Stomach smooth muscle (tissue), 2 donors: Measurements from ENCODE around the gene SPECC1.

ENCODE experiments used
- H3K27ac ChIP-seq: one replicate; pipeline ENCODE4 v1.7.0; 2013; ENCODE audit warnings: mild to moderate bottlenecking, low read length, inconsistent platforms
- H3K27me3 ChIP-seq, 2 donors: one replicate each; pipeline ENCODE4 v1.7.0; 2013; ENCODE audit warnings: low read length in 2 of 2; ENCODE audit not compliant: insufficient read depth in 2 of 2, control insufficient read depth in 1 of 2
- H3K36me3 ChIP-seq, 2 donors: one replicate each; pipeline ENCODE4 v1.7.0; 2013; ENCODE audit warnings: low read length in 2 of 2; ENCODE audit not compliant: control insufficient read depth in 2 of 2, insufficient read depth in 2 of 2
- H3K4me1 ChIP-seq: one replicate; pipeline ENCODE4 v1.7.0; 2013; ENCODE audit warnings: low read length; ENCODE audit not compliant: control insufficient read depth, insufficient read depth
- H3K4me3 ChIP-seq, 2 donors: one replicate each; pipeline ENCODE4 v1.7.0; 2013; ENCODE audit warnings: low read length in 2 of 2
- H3K9ac ChIP-seq, 2 donors: one replicate each; pipeline ENCODE4 v1.7.0; 2013; ENCODE audit warnings: low read length in 2 of 2, mild to moderate bottlenecking in 1 of 2
- H3K9me3 ChIP-seq, 2 donors: one replicate each; pipeline ENCODE4 v1.7.0; 2013; ENCODE audit warnings: low read length in 2 of 2; ENCODE audit not compliant: control insufficient read depth in 2 of 2
- donor health status: healthy.
- donor health status: Pancreatic carcinoma.

The SPECC1 gene

DNA sequence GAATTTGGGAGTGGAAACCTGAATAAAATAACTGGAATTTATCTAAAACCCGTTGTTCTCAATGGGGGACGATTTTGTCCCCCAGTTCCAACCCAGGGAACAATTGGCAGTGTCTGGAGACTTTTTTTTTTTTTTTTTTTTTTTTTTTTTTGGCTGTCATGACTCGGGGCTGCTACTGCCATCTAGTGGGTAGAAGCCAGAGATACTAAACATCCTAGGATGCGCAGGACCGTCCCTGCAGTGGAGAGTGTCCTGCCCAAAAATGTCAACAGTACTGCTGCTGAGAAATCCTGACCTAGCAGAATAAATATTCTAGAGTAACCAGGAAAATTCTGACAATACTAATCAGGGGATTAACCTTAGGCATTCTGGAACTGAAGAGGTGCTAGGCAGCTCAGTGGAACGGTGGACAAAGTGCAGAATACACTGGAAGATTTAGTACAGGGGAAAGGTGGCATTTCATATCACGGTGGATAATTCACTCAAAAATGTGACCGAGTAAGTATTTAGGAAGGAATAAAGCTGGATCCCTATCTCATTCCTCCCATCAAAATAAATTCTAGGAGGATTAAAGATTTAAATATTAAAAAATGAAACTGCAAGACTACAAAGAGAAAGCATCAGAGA is 107.6 kb downstream of the SPECC1 start:
- Histone ChIP-seq H3K36me3 (no peaks in the 10 kb centered on the region), H3K4me1 (peaks cover 1% of the 10 kb centered on the region), H3K9me3 (no peaks in the 10 kb centered on the region), H3K9ac (no peak overlapping the region), H3K27ac (no peak overlapping the region), H3K27me3 (no peaks in the 10 kb centered on the region), H3K4me3 (no peak overlapping the region)

DNA sequence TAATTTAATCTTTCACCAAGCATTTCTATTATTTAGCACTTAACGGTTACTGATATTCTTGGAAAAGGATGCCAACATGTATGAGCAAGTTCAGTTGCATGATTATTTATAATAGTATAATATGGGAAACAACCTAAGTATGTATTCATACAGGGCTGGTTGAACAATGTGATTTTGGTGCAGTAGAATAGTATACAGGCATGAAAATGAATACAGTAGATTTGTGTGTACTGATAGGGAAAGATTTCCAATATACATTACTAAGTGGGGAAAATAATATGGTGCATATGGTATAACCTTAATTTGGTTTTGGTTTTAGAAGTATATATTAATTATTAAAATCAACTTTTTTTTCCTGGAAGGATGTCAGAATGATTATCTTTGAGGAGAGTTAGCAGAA is 109.1 kb downstream of the SPECC1 start:
- H3K4me1 ChIP-seq, result peaks cover 6% of the 10 kb centered on the region
- no peaks in the 10 kb centered on the region for H3K36me3 ChIP-seq
- H3K4me3 ChIP-seq, result no peak overlapping the region
- H3K9ac ChIP-seq, result no peak overlapping the region
- H3K27ac ChIP-seq, result no peak overlapping the region
- no peaks in the 10 kb centered on the region for H3K27me3 ChIP-seq
- no peaks in the 10 kb centered on the region for H3K9me3 ChIP-seq

DNA sequence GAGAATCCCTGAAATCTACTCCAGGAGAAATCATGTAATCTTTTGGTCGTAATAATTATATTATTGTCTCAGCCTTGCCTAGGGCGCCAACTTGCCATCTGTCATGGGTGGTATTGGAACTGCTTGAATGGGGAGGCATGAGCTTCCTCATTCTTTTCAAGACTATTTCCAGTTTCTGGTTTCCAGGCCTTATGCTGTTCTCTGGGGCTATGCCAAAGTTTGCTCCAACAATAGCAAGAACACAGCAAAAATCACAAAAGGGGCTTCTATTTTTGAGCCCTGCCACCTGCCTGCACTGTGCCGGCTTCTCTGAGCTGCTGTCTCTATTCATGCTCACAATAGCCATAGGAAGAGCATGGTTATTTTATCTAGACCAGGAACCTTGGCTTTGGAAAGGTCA is 111.7 kb downstream of the SPECC1 start:
- H3K27ac ChIP-seq, result no peak overlapping the region

DNA sequence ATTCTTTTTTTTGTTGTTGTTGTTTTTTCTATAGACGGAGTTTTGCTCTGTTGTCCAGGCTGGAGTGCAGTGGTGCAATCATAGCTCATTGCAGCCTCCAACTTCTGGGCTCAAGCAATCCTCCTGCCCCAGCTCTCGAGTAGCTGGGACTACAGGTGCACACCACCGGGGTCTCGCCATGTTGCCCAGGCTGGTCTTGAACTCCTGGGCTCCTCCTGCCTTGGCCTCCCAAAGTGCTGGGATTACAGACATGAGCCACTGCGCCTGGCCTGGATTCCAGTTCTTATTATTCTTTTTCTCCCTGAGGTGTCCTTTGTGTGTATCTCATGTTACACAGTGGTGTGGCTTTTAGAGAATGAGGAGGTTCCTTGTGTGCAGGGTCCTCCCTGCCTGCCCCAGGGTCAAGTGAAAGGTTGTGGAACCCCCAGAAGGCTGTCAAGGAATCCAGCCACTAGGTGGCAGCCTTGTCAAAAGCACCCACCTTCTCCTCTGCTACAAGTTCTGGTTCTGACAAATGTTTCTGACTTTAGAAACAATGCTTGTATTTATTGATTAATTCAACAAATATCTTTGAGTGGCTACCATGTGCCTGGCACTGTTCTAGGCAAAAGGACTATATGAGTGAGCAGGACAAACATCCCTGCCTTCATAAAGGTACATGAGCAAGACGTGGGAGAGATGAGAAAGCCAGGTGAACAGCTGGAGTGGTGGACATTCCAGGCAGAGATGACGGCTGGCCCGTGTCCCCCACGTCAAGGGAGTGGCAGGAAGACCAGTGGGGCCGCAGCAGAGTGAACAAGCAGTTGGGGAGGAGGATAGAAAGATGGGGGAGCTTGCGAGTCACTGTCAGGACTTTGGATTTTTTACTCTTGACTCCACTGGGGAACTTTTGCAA is 112.4 kb downstream of the SPECC1 start:
- H3K9ac ChIP-seq, result no peak overlapping the region
- H3K4me3 ChIP-seq, result no peak overlapping the region
- H3K4me1 ChIP-seq, result peaks cover 6% of the 10 kb centered on the region
- H3K27me3 ChIP-seq, result peaks cover 0 to 4% of the 10 kb centered on the region in 2 donors
- no peak overlapping the region for H3K27ac ChIP-seq
- H3K9me3 ChIP-seq, result no peaks in the 10 kb centered on the region
- H3K36me3 ChIP-seq, result no peaks in the 10 kb centered on the region

More for the DNA sequence above, 111.7 kb downstream of the SPECC1 start:
- peaks cover 6% of the 10 kb centered on the region for H3K4me1 ChIP-seq
- no peaks in the 10 kb centered on the region for H3K9me3 ChIP-seq
- H3K4me3 ChIP-seq, result no peak overlapping the region
- no peaks in the 10 kb centered on the region for H3K36me3 ChIP-seq
- H3K9ac ChIP-seq, result no peak overlapping the region
- peaks cover 0 to 4% of the 10 kb centered on the region in 2 donors for H3K27me3 ChIP-seq

DNA sequence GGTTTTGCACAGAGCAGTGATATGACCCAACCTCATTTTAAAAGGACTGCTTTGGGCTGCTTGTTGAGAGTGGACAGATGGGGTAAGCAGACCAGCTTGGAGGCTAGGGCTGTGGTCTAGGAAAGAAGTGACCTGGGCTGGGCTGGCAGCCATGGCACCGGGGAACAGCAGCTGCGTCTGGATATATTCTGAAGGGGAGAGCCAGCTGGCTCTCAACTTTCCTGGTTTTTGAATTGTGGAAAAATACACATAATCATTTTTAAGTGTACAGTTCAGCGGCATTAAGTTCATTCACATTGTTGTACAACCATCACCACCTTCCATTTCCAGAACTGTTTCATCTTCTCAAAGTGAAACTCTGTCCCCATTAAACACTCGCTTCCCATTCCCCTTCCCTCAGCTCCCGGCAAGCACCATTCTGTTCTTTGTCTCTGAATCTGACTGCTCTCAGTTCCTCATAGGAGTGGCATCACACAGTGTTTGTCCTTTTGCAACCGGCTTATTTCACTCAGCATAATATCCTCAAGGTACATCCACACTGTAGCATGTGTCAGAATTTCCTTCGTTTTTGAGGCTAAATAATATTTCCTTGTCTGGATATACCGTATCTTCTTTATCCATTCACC is 113.2 kb downstream of the SPECC1 start:
- Histone ChIP-seq H3K9ac (no peak overlapping the region), H3K27ac (no peak overlapping the region)

DNA sequence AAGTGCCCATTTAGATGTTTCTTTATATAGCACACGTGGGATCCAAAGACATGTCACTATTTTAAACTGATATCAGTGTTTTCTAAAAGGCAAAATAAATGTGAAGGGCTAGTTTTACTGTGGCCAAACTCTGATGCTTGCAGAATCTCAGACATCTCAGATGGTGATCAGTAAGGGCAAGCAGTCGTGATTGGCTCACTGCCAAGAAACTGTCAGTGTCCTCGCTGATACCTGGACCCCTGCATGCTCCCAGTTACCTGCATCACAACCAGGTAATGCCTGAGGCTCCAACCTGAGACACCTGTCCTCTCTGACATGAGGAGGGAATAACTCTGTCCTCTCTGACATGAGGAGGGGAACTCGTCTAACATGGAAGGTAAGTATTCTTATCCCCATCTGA is 114.0 kb downstream of the SPECC1 start:
- no peak overlapping the region for H3K4me3 ChIP-seq
- no peak overlapping the region for H3K9ac ChIP-seq
- H3K4me1 ChIP-seq, result peaks cover 6% of the 10 kb centered on the region
- no peak overlapping the region for H3K27ac ChIP-seq
- H3K36me3 ChIP-seq, result no peaks in the 10 kb centered on the region
- no peaks in the 10 kb centered on the region for H3K9me3 ChIP-seq
- peaks cover 0 to 8% of the 10 kb centered on the region in 2 donors for H3K27me3 ChIP-seq

More for the DNA sequence above, 113.2 kb downstream of the SPECC1 start:
- Histone ChIP-seq H3K4me1 (peaks cover 6% of the 10 kb centered on the region), H3K4me3 (peak overlapping the region in 1 of 2 donors; percentile 3), H3K9me3 (no peaks in the 10 kb centered on the region), H3K27me3 (peaks cover 0 to 4% of the 10 kb centered on the region in 2 donors), H3K36me3 (no peaks in the 10 kb centered on the region)

DNA sequence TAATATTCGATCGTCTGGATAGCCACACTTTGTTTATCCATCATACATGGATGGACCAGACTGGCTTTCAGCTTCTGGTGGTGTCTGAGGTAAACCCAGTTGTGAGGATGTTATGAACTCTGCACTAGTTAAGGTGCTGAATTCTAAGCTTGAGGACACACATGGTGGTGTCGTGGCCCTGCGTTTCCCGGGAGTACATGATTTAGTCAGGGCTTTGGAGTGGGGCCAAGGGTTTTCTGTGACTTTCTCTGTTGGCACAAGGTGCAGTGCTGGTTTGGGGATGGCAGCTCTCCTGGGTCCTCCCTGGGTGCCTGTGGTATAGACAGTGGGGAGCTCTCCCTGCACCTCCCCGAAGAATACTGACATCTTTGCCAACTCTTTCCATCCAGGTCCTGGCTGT is 116.6 kb downstream of the SPECC1 start:
- Histone ChIP-seq H3K27ac (no peak overlapping the region), H3K4me1 (peaks cover 6% of the 10 kb centered on the region), H3K36me3 (no peaks in the 10 kb centered on the region), H3K4me3 (no peak overlapping the region), H3K9ac (no peak overlapping the region), H3K9me3 (no peaks in the 10 kb centered on the region), H3K27me3 (peaks cover 0 to 8% of the 10 kb centered on the region in 2 donors)

DNA sequence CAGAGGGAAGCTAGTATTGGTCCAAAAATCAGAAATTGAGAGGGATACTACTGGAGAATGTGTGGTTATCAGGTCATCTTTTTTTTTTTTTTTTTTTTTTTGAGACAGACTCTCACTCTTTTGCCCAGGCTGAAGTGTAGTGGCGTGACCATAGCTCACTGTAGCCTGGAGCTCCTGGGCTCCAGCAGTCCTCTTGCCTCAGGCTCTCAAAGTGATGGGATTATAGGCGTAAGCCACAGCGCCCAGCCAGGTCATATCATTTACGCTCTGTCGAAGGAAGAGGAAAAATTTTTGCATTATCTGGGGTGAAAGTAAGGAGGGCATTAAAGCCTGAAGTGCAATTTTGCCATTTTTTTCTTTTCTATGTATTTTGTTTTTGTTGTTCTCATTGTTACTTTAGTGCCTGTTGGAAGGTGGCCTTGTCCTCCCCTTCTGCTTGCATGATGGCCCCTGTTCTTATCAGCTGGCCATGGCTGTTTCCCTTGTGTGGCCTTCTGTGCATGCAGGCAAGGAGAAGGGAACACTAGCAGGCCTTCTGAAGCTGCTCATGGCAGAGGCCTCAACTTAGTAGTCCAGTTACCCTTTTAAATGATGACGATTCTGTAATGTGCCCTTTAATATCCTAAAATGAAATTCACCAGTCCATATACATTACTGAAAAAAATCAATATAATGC is 118.3 kb downstream of the SPECC1 start:
- Histone ChIP-seq H3K27ac (no peak overlapping the region), H3K9ac (no peak overlapping the region), H3K9me3 (peaks cover 0 to 3% of the 10 kb centered on the region in 2 donors), H3K4me1 (no peaks in the 10 kb centered on the region), H3K4me3 (no peak overlapping the region), H3K36me3 (no peaks in the 10 kb centered on the region), H3K27me3 (peaks cover 0 to 8% of the 10 kb centered on the region in 2 donors)

DNA sequence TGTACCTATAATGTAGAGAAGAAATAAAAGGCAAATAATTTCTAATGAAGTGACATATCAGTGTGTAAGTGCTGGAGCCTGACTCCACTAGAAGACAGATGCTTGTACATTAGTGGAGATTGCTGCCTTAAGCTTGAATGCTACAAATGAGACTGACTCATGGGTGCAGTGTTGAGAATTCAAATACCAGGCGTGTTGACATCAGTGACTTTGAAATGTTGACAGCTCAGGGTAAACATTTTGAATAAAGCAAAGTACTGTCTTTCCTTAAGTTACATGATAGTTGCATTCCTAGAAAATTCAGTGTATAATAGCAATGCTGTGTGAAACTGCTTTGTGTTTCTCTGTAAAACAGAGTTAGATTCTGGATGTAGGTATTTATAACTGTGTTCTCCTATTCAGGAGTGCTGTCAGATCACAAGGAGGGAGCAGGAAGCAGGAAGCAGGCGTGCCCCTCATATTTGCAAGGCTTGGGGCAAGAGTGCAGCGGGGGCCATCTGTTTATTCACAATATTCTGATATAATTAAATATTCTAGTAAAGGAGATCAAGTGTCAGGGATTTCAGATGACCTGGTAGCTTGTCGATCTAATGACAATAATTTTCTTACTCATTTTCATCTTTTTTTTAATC is 119.0 kb downstream of the SPECC1 start:
- peaks cover 0 to 8% of the 10 kb centered on the region in 2 donors for H3K27me3 ChIP-seq
- H3K4me3 ChIP-seq, result no peak overlapping the region
- no peak overlapping the region for H3K9ac ChIP-seq
- no peak overlapping the region for H3K27ac ChIP-seq
- no peaks in the 10 kb centered on the region for H3K4me1 ChIP-seq
- peaks cover 0 to 3% of the 10 kb centered on the region in 2 donors for H3K9me3 ChIP-seq
- no peaks in the 10 kb centered on the region for H3K36me3 ChIP-seq

DNA sequence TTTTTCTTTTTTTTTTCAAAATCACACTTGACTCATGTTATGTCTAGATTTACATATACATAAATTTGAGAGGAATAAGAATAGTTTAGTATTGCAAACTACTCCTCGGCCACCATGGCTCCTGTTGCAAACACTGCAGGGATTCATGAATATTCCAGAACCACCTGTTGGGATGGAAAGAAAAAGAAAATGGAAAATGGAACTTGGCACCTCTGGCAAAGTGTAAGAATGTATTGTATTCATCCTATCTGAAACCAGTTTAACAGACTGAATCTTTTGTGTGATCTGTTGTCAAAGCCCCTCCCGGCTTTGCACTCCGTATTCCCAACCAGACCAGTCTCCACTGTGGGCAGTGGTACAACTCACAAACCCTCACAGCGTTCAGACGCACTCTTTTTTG is 124.4 kb downstream of the SPECC1 start:
- no peaks in the 10 kb centered on the region for H3K27me3 ChIP-seq
- H3K4me1 ChIP-seq, result no peaks in the 10 kb centered on the region
- peaks cover 0 to 3% of the 10 kb centered on the region in 2 donors for H3K9me3 ChIP-seq
- H3K4me3 ChIP-seq, result no peak overlapping the region
- no peak overlapping the region for H3K9ac ChIP-seq
- H3K36me3 ChIP-seq, result no peaks in the 10 kb centered on the region
- H3K27ac ChIP-seq, result no peak overlapping the region
